Esophagus squamous epithelium (tissue), 5 donors: ENCODE data around the gene FZR1. TPM values are rescaled to one million over a fixed set of nuclear protein-coding genes. Genes with fewer than 3 reads are reported as not detected.

ENCODE experiments used
- DNase-seq: peaks from one replicate; lab custom pipeline; 2025; lab: John Stamatoyannopoulos, UW
- H3K27ac ChIP-seq, 4 donors: fragments of 200-600 bp; sonication (generic); one replicate each; pipeline ENCODE4 v1.5.1; 2016 to 2019; ENCODE audit warnings: mild to moderate bottlenecking in 1 of 4
- H3K27me3 ChIP-seq, 4 donors: fragments of 200-600 bp; sonication (generic); 1 replicate in 3 of 4; 2 replicates in 1 of 4; pipeline versions ENCODE4 v1.5.1 to v1.6.0; 2017 to 2021; ENCODE audit warnings: antibody characterized with exemption in 1 of 4
- H3K36me3 ChIP-seq, 3 donors: fragments of 200-600 bp; sonication (generic); one replicate each; pipeline ENCODE4 v1.5.1; 2016 to 2019
- H3K4me1 ChIP-seq, 3 donors: fragments of 200-600 bp; sonication (generic); one replicate each; pipeline ENCODE4 v1.5.1; 2017 to 2019
- H3K4me3 ChIP-seq, 4 donors: fragments of 200-600 bp; sonication (generic); 1 replicate in 3 of 4; 2 replicates in 1 of 4; pipeline ENCODE4 v1.5.1; 2016 to 2019; ENCODE audit warnings: mild to moderate bottlenecking in 2 of 4, moderate library complexity in 1 of 4
- H3K9me3 ChIP-seq, 3 donors: fragments of 200-600 bp; sonication (generic); one replicate each; pipeline ENCODE4 v1.5.1; 2016 to 2019
- POLR2A ChIP-seq, 4 donors: fragments of 450-650 bp; IDR thresholded peaks; one replicate each; pipeline ENCODE4 v1.6.1; 2017; ENCODE audit warnings: antibody characterized with exemption in 4 of 4, mild to moderate bottlenecking in 4 of 4, moderate library complexity in 3 of 4
- WGBS, 2 donors: methylation state at CpG; one replicate each; pipeline ENCODE4 v1.1.5; 2018; 5-methylcytosine and 5-hydroxymethylcytosine counted together
- intact Hi-C: fragments of 100-400 bp; cut with DNase I; formaldehyde crosslinking; loops from one replicate; pipeline ENCODE4 v1.15.0; 2022
- small RNA-seq, 4 donors: library from RNA; depleted of rRNA; stranded (forward); fragments of <200 nt; gene quantifications; one replicate each; pipeline ENCODE3, GENCODE V24; 2016
- total RNA-seq, 4 donors: library from RNA; depleted of rRNA; stranded (reverse); fragments of >200 nt; gene quantifications; one replicate each; pipeline ENCODE4 v1.1.0, GENCODE V29; 2016
- TF ChIP-seq, protein P1 (sequence below), 6 experiments: fragments of 450-650 bp in 4 of 6; fragments of 200-600 bp in 2 of 6; sonication (generic) in 2 of 6; IDR thresholded peaks; one replicate each; pipeline ENCODE4 v1.5.1; 2016 to 2019; ENCODE audit warnings: antibody characterized with exemption in 6 of 6, mild to moderate bottlenecking in 4 of 6, moderate library complexity in 4 of 6
- donor health status: DM: yes; HTN: yes; CAD: no.

The FZR1 gene
- total RNA-seq, 4 donors from 2014 or later = 26.5 to 46.8 (median 27.2) TPM

DNA sequence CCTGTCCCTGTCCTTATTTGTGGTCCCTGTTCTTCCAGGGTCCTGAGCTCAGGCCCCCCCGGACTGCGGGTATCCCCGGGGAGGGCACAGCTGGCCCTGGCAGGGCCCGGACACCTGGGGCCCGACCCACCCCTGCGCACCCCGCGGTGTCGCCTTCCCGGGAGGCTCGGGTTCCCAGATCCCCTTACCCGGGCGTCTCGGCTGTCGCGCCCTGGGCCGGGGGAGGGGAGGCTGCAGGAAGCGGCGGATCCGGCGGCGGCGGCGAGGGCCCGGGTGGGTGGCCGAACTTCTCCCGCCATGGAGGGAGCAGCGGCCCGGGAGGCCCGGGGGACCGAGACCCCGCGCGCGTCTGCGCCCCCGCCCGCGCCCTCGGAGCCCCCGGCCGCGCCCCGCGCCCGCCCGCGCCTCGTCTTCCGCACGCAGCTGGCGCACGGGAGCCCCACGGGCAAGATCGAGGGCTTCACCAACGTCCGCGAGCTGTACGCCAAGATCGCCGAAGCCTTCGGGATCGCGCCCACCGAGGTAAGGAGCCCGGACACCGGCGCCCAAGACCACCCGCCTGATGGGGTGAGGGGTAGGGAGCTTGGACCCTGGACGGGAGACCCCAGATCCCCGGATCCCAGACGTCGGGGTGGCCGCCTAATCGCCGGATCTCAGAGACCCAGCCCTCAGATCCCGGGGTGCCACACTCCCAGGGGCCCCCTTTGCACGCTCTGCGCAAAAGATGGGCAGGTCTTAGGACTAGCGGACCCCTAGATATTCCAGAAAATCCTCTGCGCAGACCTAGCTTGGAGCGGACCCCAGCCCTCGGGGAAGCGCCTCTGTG lies 79.4 kb downstream of the FZR1 start, which contains the start of gene GIPC3:
GIPC3 (plus strand) TSS at position 178 of the 826 bp plus-strand sequence; CDS start at position 298, 120 bp downstream.
- Histone ChIP-seq H3K4me1 (peaks cover 5 to 24% (median 11%) of the 10 kb centered on the region in 3 donors), H3K36me3 (no peaks in the 10 kb centered on the region), H3K4me3 (peak within 1 kb of the TSS in 3 of 4 donors; percentile 40 to 62 (median 43)), H3K27ac (peak within 1 kb of the TSS in 3 of 4 donors; percentile 34 to 66 (median 42)), H3K9me3 (no peaks in the 10 kb centered on the region), H3K27me3 (peaks cover 0 to 30% (median 7%) of the 10 kb centered on the region in 4 donors)
- 0 to 26% methylated on average over 5 to 7 of the region's 84 CpGs for WGBS, 2 donors
- no peak for DNase-seq
- no peak for TF ChIP-seq POLR2A (IDR thresholded peaks at IDR 0.05)
- TF ChIP-seq, protein P1, sequence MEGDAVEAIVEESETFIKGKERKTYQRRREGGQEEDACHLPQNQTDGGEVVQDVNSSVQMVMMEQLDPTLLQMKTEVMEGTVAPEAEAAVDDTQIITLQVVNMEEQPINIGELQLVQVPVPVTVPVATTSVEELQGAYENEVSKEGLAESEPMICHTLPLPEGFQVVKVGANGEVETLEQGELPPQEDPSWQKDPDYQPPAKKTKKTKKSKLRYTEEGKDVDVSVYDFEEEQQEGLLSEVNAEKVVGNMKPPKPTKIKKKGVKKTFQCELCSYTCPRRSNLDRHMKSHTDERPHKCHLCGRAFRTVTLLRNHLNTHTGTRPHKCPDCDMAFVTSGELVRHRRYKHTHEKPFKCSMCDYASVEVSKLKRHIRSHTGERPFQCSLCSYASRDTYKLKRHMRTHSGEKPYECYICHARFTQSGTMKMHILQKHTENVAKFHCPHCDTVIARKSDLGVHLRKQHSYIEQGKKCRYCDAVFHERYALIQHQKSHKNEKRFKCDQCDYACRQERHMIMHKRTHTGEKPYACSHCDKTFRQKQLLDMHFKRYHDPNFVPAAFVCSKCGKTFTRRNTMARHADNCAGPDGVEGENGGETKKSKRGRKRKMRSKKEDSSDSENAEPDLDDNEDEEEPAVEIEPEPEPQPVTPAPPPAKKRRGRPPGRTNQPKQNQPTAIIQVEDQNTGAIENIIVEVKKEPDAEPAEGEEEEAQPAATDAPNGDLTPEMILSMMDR (IDR thresholded peaks at IDR 0.05) = no peak
- intact Hi-C loops = no loop called here

DNA sequence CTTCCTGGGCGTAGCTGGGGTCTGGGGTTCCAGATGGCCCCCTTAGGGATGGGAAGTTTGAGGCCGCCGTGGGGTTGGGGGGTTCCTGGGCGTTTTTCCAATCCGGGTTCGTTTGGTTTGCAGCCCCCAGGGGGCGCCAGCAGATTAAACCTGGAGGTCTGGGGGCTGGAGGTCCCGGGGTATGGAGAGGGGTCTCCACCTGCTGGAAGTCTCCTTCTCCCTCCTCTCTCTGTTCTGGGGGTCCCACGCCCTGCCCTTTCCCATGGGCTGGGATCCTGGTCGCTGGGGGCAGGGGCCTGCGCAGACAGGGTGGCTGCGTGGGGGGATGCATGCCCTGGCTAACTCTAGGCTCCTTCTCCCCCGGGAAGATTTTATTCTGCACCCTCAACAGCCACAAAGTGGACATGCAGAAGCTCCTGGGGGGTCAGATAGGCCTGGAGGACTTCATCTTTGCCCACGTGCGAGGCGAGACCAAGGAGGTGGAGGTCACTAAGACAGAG lies 80.1 kb downstream of the FZR1 start:
- DNase-seq = no peak
- TF ChIP-seq POLR2A (IDR thresholded peaks at IDR 0.05) = no peak
- TF ChIP-seq, protein P1 (IDR thresholded peaks at IDR 0.05) = peak in 4 of 6 experiments; percentile 31 to 53 (median 40)

DNA sequence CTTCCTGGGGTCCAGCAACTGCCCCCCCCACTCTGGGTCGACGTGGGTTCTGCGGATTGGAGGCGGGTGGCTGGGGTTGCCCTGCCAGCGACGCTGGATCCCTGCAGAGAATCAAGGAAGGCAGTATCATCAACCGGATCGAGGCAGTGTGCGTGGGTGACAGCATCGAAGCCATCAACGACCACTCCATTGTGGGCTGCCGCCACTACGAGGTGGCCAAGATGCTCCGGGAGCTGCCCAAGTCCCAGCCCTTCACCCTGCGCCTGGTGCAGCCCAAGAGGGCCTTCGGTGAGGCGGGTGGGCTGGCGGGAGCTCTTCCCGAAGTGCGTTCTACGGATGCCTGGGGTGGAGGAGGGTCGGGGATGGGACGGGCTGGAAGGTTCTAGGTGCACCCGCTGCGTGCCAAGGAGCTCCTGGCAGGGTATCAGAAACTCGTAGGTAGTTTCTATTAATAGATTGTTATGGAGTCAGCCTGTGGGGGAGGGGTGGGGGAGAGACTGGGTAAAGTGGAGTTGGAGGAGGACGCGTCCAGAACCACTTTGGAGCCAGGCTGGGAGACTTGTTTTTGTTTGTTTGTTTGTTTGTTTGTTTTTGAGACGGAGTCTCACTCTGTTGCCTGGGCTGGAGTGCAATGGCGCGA lies 80.7 kb downstream of the FZR1 start:
- Histone ChIP-seq H3K36me3 (no peaks in the 10 kb centered on the region), H3K4me1 (peaks cover 5 to 20% (median 11%) of the 10 kb centered on the region in 3 donors), H3K27ac (peak overlapping the region in 3 of 4 donors; percentile 3 to 42 (median 35)), H3K27me3 (peaks cover 0 to 30% (median 7%) of the 10 kb centered on the region in 4 donors), H3K9me3 (peaks cover 0 to 4% (median 0%) of the 10 kb centered on the region in 3 donors), H3K4me3 (no peak overlapping the region)
- no peak for DNase-seq
- 53 to 76% methylated on average over 7 to 11 of the region's 31 CpGs for WGBS, 2 donors
- no peak for TF ChIP-seq POLR2A (IDR thresholded peaks at IDR 0.05)
- TF ChIP-seq, protein P1 (IDR thresholded peaks at IDR 0.05) = no peak
- intact Hi-C loops = no loop called here

More for the DNA sequence above, 80.1 kb downstream of the FZR1 start:
- H3K4me3 ChIP-seq = peak overlapping the region in 3 of 4 donors; percentile 40 to 62 (median 43)
- H3K36me3 ChIP-seq = no peaks in the 10 kb centered on the region
- peaks cover 0 to 30% (median 7%) of the 10 kb centered on the region in 4 donors for H3K27me3 ChIP-seq
- H3K9me3 ChIP-seq = peaks cover 0 to 4% (median 0%) of the 10 kb centered on the region in 3 donors
- 8 to 10% methylated on average over 2 to 5 of the region's 16 CpGs for WGBS, 2 donors
- intact Hi-C loops = no loop called here
- peak overlapping the region in 3 of 4 donors; percentile 35 to 66 (median 42) for H3K27ac ChIP-seq
- H3K4me1 ChIP-seq = peaks cover 5 to 20% (median 11%) of the 10 kb centered on the region in 3 donors

Small RNA genes within 50 kb of the gene (small RNA-seq; reads per million reads assigned to genes)
- 0 reads per million in 4 donors for gene AC005786.1
- 0 reads per million in 4 donors for gene RF00212

Other genes starting within 250 kb of the FZR1 start
- 10 to 100 TPM; 40.8 to 80.9 (median 61.0) TPM for gene NFIC, start 139.7 kb upstream of the FZR1 start, total RNA-seq
- gene SMIM24, start 25.8 kb upstream of the FZR1 start, total RNA-seq = not detected
- gene SMIM44, start 22.9 kb upstream of the FZR1 start, total RNA-seq = not detected
- gene DOHH, start 5.6 kb upstream of the FZR1 start, total RNA-seq = 10 to 100 TPM; 21.0 to 29.5 (median 26.4) TPM
- gene TEKTIP1, start 32.9 kb downstream of the FZR1 start, total RNA-seq = under 1 TPM in 1 of 4 donors, not detected in 3; 0.95 TPM
- gene MFSD12, start 51.3 kb downstream of the FZR1 start, total RNA-seq = 10 to 100 TPM; 22.5 to 50.4 (median 37.3) TPM
- gene HMG20B, start 66.6 kb downstream of the FZR1 start, total RNA-seq = 10 to 100 TPM; 56.1 to 77.6 (median 76.9) TPM
- under 1 TPM; 0.18 to 0.76 (median 0.22) TPM for gene GIPC3, start 79.2 kb downstream of the FZR1 start, total RNA-seq
- gene TBXA2R, start 100.6 kb downstream of the FZR1 start, total RNA-seq = 1 to 10 TPM in 1 of 4 donors, under 1 TPM in 3; 0.23 to 1.3 (median 0.45) TPM
- gene CACTIN, start 120.5 kb downstream of the FZR1 start, total RNA-seq = 10 to 100 TPM; 15.9 to 26.7 (median 21.3) TPM
- 10 to 100 TPM; 12.0 to 25.3 (median 15.2) TPM for gene PIP5K1C, start 194.2 kb downstream of the FZR1 start, total RNA-seq
- gene TJP3, start 202.1 kb downstream of the FZR1 start, total RNA-seq = 10 to 100 TPM; 23.7 to 71.1 (median 28.0) TPM